Stimulated activated CD4-positive, alpha-beta T cell treated with anti-CD3 and anti-CD28 coated beads, Interleukin-15, amount 100 ng/mL, for 1 hour (primary cell): ENCODE measurements around the gene SLC46A2.

Experiments
- DNase-seq, 2 donors: peaks; one replicate each; pipeline ENCODE4 v3.0.0-alpha.2; 2020; ENCODE audit warnings: low read depth in 1 of 2, low spot score in 1 of 2

The SLC46A2 gene

GRCh38 chr9:112890106-112891081, at the start of gene SLC46A2:
Gene SLC46A2 (minus strand): TSS chr9:112890876. CDS start chr9:112890681, 195 bp downstream.
- no peak for DNase-seq

GRCh38 chr9:112939418-112939817, 48.7 kb upstream of the SLC46A2 start:
- no peak for DNase-seq

GRCh38 chr9:112933696-112934095, 43.0 kb upstream of the SLC46A2 start:
- no peak for DNase-seq

DNA sequence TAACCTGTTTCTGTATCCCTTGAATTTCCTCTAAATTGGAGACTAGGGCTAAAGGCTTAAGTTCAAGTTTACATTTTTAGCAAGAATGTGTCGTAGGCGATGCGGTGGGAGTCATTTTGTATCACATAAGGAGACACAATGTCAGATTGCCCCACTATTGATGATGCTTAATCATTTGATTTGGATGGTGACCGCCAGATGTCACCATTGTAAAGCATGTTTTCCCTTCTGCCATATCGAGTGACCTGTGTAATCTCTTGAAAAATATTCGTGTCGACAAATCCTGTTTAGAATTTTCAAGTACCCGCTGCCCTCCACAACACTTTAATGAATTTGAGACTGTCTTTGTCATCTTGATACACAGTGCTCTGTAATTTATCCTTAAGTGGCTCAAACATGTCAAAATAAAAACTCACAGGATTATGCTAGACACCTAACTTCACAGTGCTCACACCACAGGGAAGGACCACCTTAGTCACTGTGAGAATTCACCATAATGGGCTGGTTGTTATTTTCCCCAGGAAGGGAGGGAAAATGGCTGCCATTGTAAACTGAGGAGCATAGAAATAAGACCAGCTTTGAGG, 34.5 kb upstream of the SLC46A2 start:
- no peak for DNase-seq

DNA sequence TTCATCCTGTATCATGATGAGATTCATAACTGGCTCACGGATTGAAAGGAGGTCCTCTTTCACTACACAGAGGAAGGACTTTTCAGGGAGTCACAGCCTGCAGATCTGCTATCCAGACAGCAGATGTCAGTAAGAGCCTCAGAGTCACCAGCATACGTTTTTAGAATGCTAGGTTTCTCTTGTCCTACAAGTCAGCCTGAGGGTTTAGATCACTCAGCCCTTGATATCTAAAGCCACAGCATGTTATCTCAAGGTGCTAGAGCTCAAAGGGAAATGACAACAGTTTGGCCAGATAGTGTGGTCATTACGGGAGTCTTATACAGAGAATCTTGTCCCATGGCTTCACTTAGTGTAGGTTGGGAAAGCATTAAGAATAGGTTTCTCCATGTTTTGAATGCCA, 30.9 kb upstream of the SLC46A2 start:
- no peak for DNase-seq

- DNase-seq, result no peak
Observed at GRCh38 chr9:112917987-112918362, 27.3 kb upstream of the SLC46A2 start.

DNA sequence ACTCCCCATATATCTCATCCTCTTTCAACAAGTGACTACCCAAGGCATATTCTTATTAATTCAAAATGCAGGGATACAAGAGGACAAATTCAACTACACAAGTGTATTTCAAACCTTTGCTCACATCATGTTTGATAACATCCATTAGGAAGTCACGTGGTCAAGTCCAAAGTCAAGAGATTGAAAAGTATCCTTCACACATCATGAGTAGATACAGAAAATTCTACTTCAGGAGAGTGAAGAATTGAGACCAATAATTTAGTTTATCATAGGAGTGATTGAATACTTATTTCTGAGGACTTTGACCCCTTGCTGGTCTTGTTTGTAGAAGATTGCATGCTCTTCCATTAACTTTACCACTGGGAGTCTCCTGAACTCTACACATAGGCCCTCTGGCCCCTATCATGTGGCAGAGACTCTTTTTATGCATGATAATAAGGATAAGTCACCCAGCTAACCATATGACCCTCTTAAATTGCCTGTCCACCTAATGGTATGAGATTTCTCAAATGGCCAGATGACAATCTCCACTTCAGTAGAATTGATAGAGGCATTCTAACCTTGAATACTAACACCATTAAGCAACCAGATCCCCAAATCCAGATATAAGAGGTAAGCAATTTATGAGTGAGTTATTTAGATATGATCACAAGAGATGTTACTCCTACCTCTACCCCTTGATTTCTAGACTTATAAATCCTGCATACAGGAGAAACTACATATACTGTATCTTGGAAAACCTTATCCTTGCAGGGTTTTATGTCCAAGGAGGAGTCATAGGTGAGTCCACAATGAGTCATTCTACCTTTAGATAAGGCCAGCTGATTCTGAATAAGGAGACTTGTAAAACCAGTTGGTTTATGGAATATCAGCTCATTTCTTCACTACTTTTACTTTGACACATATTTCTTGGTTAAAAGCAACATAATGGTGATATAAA, 26.6 kb upstream of the SLC46A2 start:
- no peak for DNase-seq

DNA sequence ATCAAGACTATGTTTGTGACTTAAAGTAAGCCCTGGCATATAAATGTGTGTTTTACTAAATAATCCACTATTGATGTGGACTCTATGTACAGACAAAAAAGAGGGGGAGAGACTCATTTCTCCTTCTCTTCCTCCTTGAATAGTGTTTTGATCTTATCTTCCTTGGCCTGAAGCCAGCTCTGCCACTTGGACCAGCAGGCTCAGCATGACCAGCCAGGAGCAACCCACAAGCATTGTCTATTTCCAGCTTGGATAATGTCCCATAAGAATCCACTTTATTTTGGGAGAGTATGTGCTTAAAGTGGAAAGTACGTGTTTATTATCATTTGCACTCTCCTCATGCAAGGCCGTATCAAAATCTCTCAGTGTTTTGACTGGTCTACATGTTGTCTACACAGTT, 23.8 kb upstream of the SLC46A2 start:
- no peak for DNase-seq

DNA sequence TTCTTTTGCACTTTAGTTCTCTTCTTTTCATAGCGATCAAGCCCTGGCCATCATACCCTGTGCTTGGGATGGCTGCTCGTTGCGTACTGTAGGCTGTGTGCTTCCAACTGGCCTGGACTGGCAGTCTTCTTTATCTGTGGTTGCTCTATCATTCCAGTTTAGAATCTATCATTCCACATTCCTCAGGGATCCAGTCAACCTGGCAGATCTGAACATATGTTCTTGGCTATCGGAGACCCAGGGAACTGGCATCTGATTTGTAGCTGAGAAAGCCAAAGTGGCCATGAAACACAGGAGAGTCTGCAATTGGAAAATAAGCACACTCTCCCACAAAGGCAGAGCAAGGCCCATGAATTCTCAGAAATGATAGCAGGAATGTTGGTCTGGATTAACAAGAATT, 22.6 kb upstream of the SLC46A2 start:
- DNase-seq, result no peak

GRCh38 chr9:112912636-112913035, 22.0 kb upstream of the SLC46A2 start:
- no peak for DNase-seq

DNA sequence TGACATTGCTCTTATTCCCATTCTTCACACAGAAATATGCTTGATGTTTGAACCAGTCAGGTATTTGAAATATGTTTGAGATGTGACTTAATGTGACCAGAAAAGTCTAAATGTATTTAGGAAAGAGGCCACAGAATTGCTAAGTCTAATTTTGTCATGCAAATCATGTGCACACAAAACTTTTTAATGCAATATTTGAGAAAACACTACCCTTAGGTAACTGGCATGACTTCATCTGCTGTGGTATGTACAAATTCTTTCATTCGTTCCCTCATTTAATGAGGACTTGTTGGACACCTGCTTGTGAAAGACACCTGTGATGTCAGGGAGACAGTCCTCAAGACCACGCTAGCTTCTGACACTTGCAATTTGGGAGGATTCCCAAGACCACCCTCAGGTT, 21.1 kb upstream of the SLC46A2 start:
- no peak for DNase-seq

- DNase-seq, result no peak
Observed at GRCh38 chr9:112905084-112905483, 14.4 kb upstream of the SLC46A2 start.

DNA sequence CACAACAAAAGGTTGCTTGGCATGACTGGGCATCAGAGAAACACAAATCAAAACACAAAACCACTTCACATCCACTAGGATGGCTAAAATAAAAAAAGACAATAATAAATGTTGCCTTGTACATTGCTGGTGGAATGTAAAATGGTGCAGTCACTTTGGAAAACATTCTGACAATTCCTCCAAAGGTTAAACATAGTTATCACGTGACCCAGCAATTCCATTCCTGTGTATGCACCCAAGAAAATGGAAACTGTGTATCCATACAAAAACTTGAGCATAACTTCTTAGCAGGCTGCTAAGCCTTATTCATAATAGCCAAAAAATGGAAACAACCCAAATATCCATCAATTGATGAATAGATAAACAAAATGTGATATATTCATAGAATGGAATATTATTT, 10.2 kb upstream of the SLC46A2 start:
- DNase-seq, result no peak

- DNase-seq, result no peak
Observed at GRCh38 chr9:112900488-112900887, 9.8 kb upstream of the SLC46A2 start.

DNA sequence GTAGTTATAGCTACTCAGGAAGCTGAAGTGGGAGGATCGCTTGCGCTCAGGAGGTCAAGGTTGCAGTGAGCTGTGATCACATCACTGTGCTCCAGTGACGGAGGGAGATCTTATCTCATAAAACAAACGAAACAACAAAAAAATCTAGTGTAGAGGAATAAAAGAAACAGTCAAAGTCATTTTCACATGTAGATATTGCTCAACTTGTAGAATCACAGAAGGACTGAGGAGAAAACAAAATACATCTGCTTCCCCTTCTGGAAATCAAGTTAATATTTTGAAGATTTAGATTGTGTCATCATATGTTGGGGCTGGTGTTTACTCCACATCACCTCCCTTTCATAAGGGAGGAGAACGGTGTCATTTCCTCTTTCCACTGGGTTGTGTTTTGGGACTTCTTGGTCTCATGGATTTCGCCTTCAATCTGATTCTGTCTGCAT, 8.2 kb upstream of the SLC46A2 start:
- DNase-seq, result no peak

DNA sequence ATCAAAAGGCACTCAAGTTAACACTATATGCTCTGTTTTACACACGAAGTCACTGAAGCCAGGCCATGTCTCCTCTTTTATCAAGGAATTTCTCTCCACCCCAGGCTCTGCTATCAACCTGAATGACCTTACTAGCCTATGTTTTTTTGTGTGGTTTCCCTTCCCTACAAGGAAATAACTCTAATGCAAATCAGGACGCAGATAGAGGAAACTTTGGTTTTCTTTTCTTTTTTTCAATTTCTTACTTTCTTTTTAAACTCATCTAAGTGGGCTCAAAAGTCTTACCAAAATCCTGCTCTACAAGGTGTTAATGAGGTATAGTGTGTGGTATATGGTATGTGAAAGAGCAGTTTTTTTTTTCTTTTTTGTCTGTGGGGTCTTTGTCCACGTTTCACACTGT, 5.5 kb upstream of the SLC46A2 start:
- DNase-seq, result no peak

- DNase-seq, result no peak
Observed at GRCh38 chr9:112894699-112895098, 4.0 kb upstream of the SLC46A2 start.

GRCh38 chr9:112894041-112894440, 3.4 kb upstream of the SLC46A2 start:
- DNase-seq, result no peak

GRCh38 chr9:112892981-112893380, 2.3 kb upstream of the SLC46A2 start:
- DNase-seq, result no peak

- DNase-seq, result no peak
Observed at GRCh38 chr9:112891521-112891920, 845 bp upstream of the SLC46A2 start.

GRCh38 chr9:112887381-112887780, 3.3 kb downstream of the SLC46A2 start:
- no peak for DNase-seq
